Natural killer cell (primary cell): ENCODE results near the gene IL4R. TPM values are rescaled to one million over a fixed set of nuclear protein-coding genes. Genes with fewer than 3 reads are reported as not detected.
"Not testable (repeated sequence)": the region's sequence is repeated elsewhere in the genome, so short reads cannot be mapped to it uniquely, and the experiment has no call there.

Experiments
- ATAC-seq, 3 donors: fragments of 150-1000 bp in 2 of 3; fragments of 200-7000 bp in 1 of 3; cut with Tn5 transposase; 1 replicate in 1 of 3; 2 replicates in 2 of 3; pipeline ENCODE4 v1.10.0; 2021; ENCODE audit warnings: mild to moderate bottlenecking in 2 of 3, moderate library complexity in 2 of 3
- DNase-seq, 2 donors: peaks; one replicate each; pipeline versions ENCODE4 v3.0.0 to v3.0.0-alpha.2; 2013 to 2021; ENCODE audit warnings: mixed read lengths in 1 of 2
- H3K27ac ChIP-seq: one replicate; pipeline ENCODE4 v1.5.1; 2013; ENCODE audit warnings: mild to moderate bottlenecking, low read length
- H3K27me3 ChIP-seq: one replicate; pipeline ENCODE4 v1.6.1; 2013; ENCODE audit warnings: low read length; ENCODE audit not compliant: control insufficient read depth, insufficient read depth
- H3K36me3 ChIP-seq: one replicate; pipeline ENCODE4 v1.6.1; 2013; ENCODE audit warnings: low read length; ENCODE audit not compliant: control insufficient read depth, insufficient read depth
- H3K4me1 ChIP-seq: one replicate; pipeline ENCODE4 v1.6.1; 2013; ENCODE audit warnings: low read length; ENCODE audit not compliant: control insufficient read depth, insufficient read depth
- H3K4me3 ChIP-seq: one replicate; pipeline ENCODE4 v1.5.1; 2013; ENCODE audit warnings: low read length
- H3K9me3 ChIP-seq: one replicate; pipeline ENCODE4 v1.6.1; 2013; ENCODE audit warnings: low read length; ENCODE audit not compliant: control insufficient read depth, insufficient read depth
- H3K27ac Mint-ChIP-seq, 2 donors: one replicate each; pipeline ENCODE4 v1.8.0; 2022; ENCODE audit warnings: mild to moderate bottlenecking in 2 of 2, mixed read lengths in 2 of 2, moderate library complexity in 1 of 2
- H3K27me3 Mint-ChIP-seq, 2 donors: one replicate each; pipeline ENCODE4 v1.8.0; 2022; ENCODE audit warnings: low read depth in 2 of 2, mixed read lengths in 2 of 2
- H3K36me3 Mint-ChIP-seq: one replicate; pipeline ENCODE4 v1.8.0; 2022; ENCODE audit warnings: mixed read lengths
- H3K4me1 Mint-ChIP-seq, 2 donors: one replicate each; pipeline ENCODE4 v1.8.0; 2022; ENCODE audit warnings: mixed read lengths in 2 of 2
- H3K4me3 Mint-ChIP-seq: one replicate; pipeline ENCODE4 v1.8.0; 2022; ENCODE audit warnings: mild to moderate bottlenecking, moderate library complexity, mixed read lengths
- H3K9me3 Mint-ChIP-seq, 2 donors: one replicate each; pipeline ENCODE4 v1.8.0; 2022; ENCODE audit warnings: mixed read lengths in 2 of 2
- CTCF ChIP-seq: fragments of 200-600 bp; IDR thresholded peaks from one replicate; pipeline ENCODE4 v1.8.0; 2022; ENCODE audit warnings: antibody characterized with exemption
- WGBS: methylation state at CpG from one replicate; pipeline ENCODE4 v1.1.7; 2013; ENCODE audit warnings: missing lambda C conversion rate; ENCODE audit not compliant: insufficient coverage; 5-methylcytosine and 5-hydroxymethylcytosine counted together
- intact Hi-C: fragments of 100-400 bp; cut with micrococcal nuclease; formaldehyde crosslinking; loops from one replicate; pipeline ENCODE4 v1.14.2; 2022
- total RNA-seq, 4 donors: library from RNA; stranded (reverse); fragments of 120-200 nt in 1 of 4; gene quantifications; one replicate each; pipeline versions ENCODE4 v1.2.3 to v1.2.4, GENCODE V29; 2013 to 2022

The IL4R gene
- total RNA-seq, 3 donors from 2014 or later (not counting 1 experiment from before 2014, with no cell fraction given), result 70.2 to 87.2 (median 86.0) TPM

- Mint-ChIP-seq H3K27ac (no peak overlapping the region), H3K27me3 (peaks cover 0 to 9% of the 10 kb centered on the region in 2 donors), H3K4me1 (peaks cover 0 to 7% of the 10 kb centered on the region in 2 donors), H3K36me3 (no peaks in the 10 kb centered on the region), H3K9me3 (no peaks in the 10 kb centered on the region), H3K4me3 (no peak overlapping the region)
- Histone ChIP-seq H3K27ac (no peak overlapping the region), H3K27me3 (no peaks in the 10 kb centered on the region), H3K36me3 (no peaks in the 10 kb centered on the region), H3K9me3 (no peaks in the 10 kb centered on the region), H3K4me1 (peaks cover 13% of the 10 kb centered on the region), H3K4me3 (no peak overlapping the region)
- intact Hi-C loops, result no loop called here
- ATAC-seq (no peak), DNase-seq (no peak)
- no peak for TF ChIP-seq CTCF
- WGBS, result 97% methylated on average over 8 of the region's 8 CpGs
Measured at GRCh38 chr16:27287051-27287811, 26.5 kb upstream of the IL4R start.

- 93% methylated on average over 11 of the region's 11 CpGs for WGBS
- no peak for TF ChIP-seq CTCF
- H3K27ac Mint-ChIP-seq, result no peak overlapping the region
Measured at GRCh38 chr16:27287887-27288286, 25.9 kb upstream of the IL4R start.

GRCh38 chr16:27288313-27288712 lies 25.5 kb upstream of the IL4R start:
- ATAC-seq, H3K9me3 ChIP-seq, H3K27me3 Mint-ChIP-seq, H3K4me3 ChIP-seq, H3K9me3 Mint-ChIP-seq, H3K27ac ChIP-seq, H3K4me1 Mint-ChIP-seq, H3K27ac Mint-ChIP-seq, DNase-seq, H3K27me3 ChIP-seq, intact Hi-C loops, H3K36me3 Mint-ChIP-seq, H3K36me3 ChIP-seq, H3K4me3 Mint-ChIP-seq: not testable (repeated sequence)
- 91% methylated on average over 5 of the region's 6 CpGs for WGBS
- H3K4me1 ChIP-seq, result peaks cover 13% of the 10 kb centered on the region

More at GRCh38 chr16:27287887-27288286, 25.9 kb upstream of the IL4R start:
- intact Hi-C loops, result no loop called here
- no peak overlapping the region for H3K4me3 Mint-ChIP-seq
- ATAC-seq (no peak), DNase-seq (no peak)
- Histone ChIP-seq H3K9me3 (no peaks in the 10 kb centered on the region), H3K4me3 (no peak overlapping the region), H3K36me3 (no peaks in the 10 kb centered on the region), H3K27ac (no peak overlapping the region), H3K4me1 (peaks cover 13% of the 10 kb centered on the region), H3K27me3 (no peaks in the 10 kb centered on the region)
- peaks cover 0 to 7% of the 10 kb centered on the region in 2 donors for H3K4me1 Mint-ChIP-seq
- peaks cover 0 to 9% of the 10 kb centered on the region in 2 donors for H3K27me3 Mint-ChIP-seq
- no peaks in the 10 kb centered on the region for H3K36me3 Mint-ChIP-seq
- no peaks in the 10 kb centered on the region for H3K9me3 Mint-ChIP-seq

- no peaks in the 10 kb centered on the region for H3K27me3 ChIP-seq
- no peak overlapping the region for H3K27ac ChIP-seq
- H3K4me3 Mint-ChIP-seq, result no peak overlapping the region
- H3K27ac Mint-ChIP-seq, result no peak overlapping the region
- H3K27me3 Mint-ChIP-seq, result peaks cover 0 to 6% of the 10 kb centered on the region in 2 donors
- no peaks in the 10 kb centered on the region for H3K9me3 ChIP-seq
- no peak overlapping the region for H3K4me3 ChIP-seq
- H3K36me3 ChIP-seq, result no peaks in the 10 kb centered on the region
- no peak for ATAC-seq
- H3K4me1 ChIP-seq, result peaks cover 13% of the 10 kb centered on the region
- WGBS, result 83% methylated on average over 4 of the region's 6 CpGs
- DNase-seq, result peak in 1 of 2 donors; percentile 30
- no peak for TF ChIP-seq CTCF
- no peaks in the 10 kb centered on the region for H3K9me3 Mint-ChIP-seq
- peaks cover 0 to 7% of the 10 kb centered on the region in 2 donors for H3K4me1 Mint-ChIP-seq
- intact Hi-C loops, result no loop called here
- H3K36me3 Mint-ChIP-seq, result no peaks in the 10 kb centered on the region
Measured at GRCh38 chr16:27289669-27290068, 24.1 kb upstream of the IL4R start.
